Measurements from ENCODE around the gene ENDOD1.

Gene ENDOD1

DNA sequence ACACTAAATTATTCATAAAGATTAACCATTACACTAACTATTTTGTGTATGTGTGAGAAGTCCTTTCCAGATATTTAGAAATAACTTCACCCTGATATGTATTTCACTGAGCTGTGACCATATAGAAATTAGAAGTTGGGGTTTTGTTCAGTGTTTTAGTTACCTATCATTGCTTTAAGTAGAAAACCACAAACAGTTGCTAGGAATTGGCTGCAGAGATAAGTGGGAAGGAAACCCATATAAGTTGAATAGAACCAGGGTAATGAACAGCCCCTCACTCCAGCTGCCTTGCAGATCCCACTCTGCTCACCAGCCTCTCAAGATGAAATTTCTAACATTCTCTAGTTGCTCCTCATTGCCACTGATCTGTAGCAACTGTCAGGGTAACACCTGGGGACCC, 12.7 kb upstream of the ENDOD1 start:
- DNase-seq (ENCODE audit: low spot score) = no peak

GRCh38 chr11:95078526-95078925, 11.1 kb upstream of the ENDOD1 start:
- no peak for DNase-seq (ENCODE audit: low spot score)

- DNase-seq (ENCODE audit: low spot score) = no peak
These were observed 8.6 kb upstream of the ENDOD1 start for GRCh38 chr11:95081010-95081409.

- no peak for DNase-seq (ENCODE audit: low spot score)
These were observed 8.2 kb upstream of the ENDOD1 start for GRCh38 chr11:95081412-95081811.

DNA sequence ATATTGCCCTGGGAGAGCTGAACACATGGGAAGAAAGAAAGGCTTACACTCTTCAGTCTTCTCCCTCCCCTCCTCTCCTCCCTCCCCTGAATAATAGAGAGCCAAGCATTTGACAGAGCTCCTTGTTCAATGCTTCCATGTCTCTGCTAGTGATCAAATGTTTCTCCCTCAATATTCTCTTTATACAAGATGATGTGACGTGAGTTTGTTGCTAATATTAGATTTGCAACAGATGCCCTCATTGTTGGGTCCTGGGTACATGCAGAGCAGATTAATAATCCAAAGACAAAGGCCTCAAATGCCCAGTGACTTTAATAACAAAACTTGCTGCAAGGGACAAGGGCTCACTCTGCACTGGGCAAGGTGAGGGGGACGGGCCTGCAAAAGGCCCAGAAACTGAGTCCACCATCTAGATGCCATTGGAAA, 7.1 kb upstream of the ENDOD1 start:
- DNase-seq (ENCODE audit: low spot score) = no peak

- DNase-seq (ENCODE audit: low spot score) = no peak
These were observed 5.1 kb upstream of the ENDOD1 start for GRCh38 chr11:95084509-95084908.

GRCh38 chr11:95085117-95085816, 4.4 kb upstream of the ENDOD1 start:
- no peak for DNase-seq (ENCODE audit: low spot score)

DNA sequence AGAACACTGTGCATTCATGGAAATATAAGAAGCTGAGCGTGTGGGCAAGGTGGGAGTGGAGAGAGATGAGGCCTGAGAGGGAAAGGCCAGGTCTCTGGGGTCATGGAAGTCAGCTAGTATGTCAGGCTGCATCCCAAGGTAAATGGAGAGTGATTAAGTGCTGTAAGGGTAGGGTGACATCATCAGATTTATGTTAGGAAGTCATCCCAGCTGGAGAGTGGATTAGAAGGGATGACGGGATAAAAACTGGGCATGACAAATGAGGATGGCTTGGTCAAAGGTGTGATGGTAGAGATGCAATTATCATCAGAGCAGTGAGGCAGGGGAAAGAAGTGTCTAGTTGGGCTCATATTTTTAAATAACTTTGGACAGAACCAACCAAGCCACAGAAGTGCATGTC, 3.5 kb upstream of the ENDOD1 start:
- no peak for DNase-seq (ENCODE audit: low spot score)

DNA sequence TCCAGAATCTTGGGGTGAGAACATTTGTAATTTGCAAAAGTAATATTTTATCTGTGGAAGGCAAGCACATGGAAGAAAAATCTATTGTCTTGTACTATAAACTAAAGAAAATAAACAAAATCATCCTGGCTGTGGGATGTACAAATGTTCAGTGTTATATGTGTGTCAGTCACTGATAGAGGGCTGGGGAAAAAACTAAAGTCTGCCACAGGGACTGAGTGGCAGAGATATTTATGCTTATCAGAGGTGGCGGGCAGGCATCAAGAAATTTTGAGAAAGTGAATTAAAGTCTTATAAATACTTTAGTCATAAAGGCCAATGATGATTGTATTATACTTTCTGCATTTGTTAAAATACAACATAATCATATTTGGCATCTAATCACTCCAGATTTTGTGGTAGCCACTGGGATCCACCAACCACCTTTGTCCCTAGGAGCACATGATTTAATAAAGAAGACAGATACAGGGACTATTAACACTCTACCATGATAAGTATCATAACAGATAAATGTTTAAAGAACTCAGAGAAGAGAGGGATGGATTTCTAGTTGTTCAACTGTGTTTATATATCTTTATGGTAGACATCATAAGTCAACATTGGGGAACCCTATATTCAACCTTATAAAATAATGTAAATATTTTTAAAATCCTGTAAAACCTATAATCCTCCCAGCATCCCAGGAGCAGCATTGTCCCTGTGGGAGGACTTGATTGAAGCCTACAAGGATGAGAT, 2.6 kb upstream of the ENDOD1 start:
- no peak for DNase-seq (ENCODE audit: low spot score)

DNA sequence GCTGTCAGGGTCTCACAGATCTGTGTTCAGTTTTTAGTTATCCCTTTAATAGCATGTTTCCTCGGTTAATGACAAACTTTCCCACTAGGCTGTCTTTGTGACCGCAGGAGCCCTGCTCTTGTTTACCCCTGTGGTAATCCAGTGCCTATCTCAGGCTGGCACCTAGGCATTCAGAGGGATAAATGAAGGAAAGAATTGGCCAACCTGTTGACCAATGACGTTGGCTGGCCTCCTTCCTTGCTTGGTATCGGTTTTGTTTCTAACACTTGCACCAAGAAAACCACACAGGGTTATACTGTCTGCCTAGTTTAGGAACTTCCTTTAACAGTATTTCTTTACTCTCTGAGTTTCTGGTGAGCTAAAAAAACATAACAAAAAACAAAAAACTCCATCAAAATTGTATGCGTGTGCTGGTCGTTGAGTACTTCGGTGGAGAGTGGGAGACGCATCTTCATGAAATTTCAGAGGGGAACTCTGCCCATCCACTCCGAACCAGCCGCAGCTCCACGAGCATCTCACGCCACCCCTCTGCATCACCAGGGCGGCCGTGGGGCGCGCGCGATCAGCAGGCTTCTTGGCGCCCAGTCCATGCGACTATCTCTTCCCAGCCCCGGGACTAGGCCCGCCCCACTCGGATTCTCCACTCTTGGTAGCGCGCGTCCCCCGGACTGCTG, 563 bp upstream of the ENDOD1 start:
- no peak for DNase-seq (ENCODE audit: low spot score)

DNA sequence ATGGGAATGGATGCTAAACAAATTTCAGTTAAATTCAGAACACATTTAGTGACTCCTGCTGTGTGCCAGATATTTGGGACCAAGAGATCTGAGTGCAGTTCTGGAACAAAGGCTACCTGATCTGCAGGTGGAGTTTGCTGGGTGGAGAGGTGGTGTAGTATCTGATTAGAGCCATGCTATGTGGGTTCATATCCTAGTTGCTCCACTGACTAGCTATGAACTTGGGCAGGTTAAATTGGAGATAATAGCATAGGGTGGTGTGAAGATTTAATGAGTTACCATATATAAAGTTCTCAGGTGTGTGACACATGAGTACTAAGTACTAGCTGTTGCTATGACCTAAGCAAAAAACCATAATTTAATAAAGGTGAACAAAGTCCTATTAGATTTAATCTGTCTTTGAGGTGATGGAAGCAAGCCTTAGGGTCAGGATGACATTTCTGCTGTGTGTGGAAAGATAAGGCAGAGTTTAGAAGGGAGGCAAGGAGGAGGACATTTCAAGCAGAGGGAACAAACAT, 2.1 kb downstream of the ENDOD1 start:
- DNase-seq (ENCODE audit: low spot score) = no peak

DNA sequence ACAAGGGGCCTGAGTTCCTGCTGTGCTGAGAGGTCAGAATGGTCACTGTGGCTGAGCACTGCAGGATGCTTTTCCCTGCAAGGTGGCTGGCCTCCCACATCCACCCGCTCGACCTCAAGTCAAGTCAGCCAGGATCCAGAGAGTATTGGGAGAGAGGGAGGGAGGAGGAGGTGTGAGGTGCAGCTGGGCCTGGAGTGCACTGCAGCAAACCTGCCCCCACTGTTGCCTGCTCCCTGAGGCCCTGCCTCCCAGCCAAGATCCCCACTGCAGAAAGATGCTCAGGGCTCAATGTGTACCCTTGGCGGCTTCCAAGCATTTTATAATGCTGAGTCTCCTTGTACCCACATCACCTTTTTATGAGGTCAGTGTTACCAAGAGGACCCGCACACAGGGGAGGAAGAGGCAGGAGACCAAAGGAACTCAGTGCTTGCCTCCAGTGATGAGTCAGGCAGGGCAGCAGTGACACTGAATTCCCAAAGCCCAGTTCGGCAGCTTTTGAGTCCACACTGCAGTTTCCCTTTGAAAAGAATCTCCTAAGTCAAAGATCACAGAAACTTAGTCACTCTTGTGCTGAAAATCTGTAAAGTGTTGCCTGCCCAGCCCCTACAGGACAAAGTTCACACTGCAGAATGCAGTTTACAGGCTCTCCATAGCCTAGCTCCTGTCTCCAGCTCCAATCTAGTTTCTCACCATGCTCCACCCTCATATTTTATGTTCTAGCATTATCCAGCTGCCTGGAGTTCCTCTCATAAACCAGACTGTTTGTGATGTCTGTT, 3.1 kb downstream of the ENDOD1 start:
- peak; percentile 63 for DNase-seq (ENCODE audit: low spot score)

DNA sequence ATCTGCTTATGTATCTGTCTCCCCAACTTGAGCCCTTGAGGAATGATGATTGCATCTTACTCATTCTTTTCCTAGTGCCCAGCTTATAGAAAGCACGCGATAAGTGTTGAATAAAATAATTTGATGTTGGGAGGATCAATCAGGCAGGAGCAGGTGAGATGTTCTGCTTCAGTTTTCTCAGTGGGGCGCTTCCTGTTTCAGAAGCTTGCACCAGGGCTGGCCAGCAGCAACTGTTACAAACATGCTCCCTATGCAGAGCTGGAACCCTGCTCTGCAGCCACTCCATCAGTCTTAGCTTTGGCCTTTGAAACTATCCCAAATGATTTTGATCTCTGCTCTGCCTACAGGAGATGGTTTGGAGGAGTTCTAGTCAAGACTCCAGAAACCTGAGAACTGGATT, 3.9 kb downstream of the ENDOD1 start:
- DNase-seq (ENCODE audit: low spot score) = no peak

GRCh38 chr11:95095858-95096587, 6.4 kb downstream of the ENDOD1 start:
- DNase-seq (ENCODE audit: low spot score) = peak; percentile 42

DNA sequence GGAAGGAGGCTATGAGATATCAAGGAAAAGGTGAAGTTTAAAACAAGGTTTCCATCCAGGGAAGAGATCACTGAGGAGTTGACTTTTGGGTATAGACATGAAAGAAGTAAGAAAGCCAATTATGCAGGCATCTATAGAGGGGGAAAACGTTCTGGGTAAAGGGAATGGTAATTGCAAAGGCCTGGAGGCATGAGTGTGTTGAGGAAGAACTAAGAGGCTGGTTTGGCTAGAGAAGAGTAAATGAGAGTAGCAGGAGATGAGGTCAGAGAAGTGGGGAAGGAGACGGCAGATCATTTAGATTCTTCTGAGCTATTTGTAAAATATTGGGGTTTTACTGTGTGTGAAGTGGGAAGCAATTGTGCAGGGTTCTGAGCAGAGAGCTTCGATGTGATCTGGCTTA, 7.6 kb downstream of the ENDOD1 start:
- no peak for DNase-seq (ENCODE audit: low spot score)

GRCh38 chr11:95098826-95099225, 9.2 kb downstream of the ENDOD1 start:
- DNase-seq (ENCODE audit: low spot score) = no peak

DNA sequence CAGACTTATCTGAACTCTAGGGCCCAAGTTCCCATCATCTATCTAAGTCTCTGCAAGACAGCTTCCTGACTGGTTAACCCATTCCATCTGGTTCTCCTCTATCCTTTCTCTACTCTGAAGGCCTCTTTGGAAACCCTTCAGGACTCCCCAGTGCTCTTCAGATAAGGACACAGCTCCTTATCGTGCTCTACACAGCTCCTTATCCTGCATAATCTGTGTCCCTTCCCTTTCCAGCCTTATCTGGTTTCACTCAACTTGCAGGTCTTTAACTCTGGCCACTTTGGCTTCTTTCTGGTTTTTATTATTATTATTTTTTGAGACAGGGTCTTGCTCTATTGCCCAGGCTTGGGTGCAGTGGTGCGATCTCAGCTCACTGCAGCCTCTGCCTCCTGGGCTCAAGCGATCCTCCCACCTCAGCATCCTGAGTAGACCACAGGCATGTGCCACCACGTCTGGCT, 10.6 kb downstream of the ENDOD1 start:
- no peak for DNase-seq (ENCODE audit: low spot score)

GRCh38 chr11:95100856-95101507, 11.3 kb downstream of the ENDOD1 start:
- DNase-seq (ENCODE audit: low spot score) = no peak

GRCh38 chr11:95101935-95102334, 12.3 kb downstream of the ENDOD1 start:
- DNase-seq (ENCODE audit: low spot score) = no peak

GRCh38 chr11:95102733-95103132, 13.1 kb downstream of the ENDOD1 start:
- DNase-seq (ENCODE audit: low spot score) = no peak

DNA sequence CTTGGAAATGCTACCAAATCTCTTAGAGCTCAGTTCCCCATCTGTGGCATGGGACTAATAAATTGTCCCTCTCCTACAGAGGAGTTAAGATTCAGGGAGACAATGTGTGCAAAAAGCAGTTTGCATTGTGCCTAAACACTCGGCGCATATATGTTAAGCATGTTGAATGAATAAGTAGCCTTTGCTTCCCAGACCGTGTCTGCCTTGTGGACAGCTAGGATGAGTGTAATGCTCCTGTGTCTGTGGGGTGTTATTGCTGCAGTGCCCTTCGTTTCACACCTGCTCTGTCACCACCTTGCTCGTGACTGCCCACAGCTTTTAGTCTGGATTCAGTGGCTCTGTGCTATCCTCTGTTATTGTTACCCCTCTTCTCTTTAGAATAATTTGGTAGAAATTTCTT, 14.1 kb downstream of the ENDOD1 start:
- DNase-seq (ENCODE audit: low spot score) = no peak

Measured in AG20443 (cell line).